C4-2B (cell line): ENCODE data around the gene CXCL11.

ENCODE experiments used
- ZFX ChIP-seq: fragments of 450-650 bp; IDR thresholded peaks from 2 replicates; pipeline ENCODE4 v1.6.1; 2017
- TF ChIP-seq, protein P1 (sequence below): fragments of 450-650 bp; conservative IDR thresholded peaks from 2 replicates; pipeline ENCODE4 v1.5.1; 2017; ENCODE audit warnings: mild to moderate bottlenecking

DNA sequence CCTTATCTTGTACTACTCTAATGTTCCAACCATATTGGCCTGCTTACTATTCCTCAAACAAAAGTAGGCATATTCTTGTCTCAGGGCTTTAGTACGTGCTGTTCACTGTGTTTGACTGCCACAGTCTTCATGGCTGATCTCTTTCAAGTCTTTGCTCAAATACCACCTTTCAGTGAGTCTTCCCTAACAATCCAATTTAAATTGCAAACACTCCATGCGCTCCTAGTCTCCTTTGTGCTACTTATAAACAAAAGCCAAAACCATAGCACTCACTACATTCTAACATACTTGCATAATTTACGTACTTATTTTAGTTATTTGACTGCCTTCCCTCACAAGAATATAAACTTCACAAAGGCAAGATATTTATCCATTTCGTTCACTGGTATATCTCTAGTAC is 36.9 kb upstream of the CXCL11 start:
- TF ChIP-seq, protein P1, sequence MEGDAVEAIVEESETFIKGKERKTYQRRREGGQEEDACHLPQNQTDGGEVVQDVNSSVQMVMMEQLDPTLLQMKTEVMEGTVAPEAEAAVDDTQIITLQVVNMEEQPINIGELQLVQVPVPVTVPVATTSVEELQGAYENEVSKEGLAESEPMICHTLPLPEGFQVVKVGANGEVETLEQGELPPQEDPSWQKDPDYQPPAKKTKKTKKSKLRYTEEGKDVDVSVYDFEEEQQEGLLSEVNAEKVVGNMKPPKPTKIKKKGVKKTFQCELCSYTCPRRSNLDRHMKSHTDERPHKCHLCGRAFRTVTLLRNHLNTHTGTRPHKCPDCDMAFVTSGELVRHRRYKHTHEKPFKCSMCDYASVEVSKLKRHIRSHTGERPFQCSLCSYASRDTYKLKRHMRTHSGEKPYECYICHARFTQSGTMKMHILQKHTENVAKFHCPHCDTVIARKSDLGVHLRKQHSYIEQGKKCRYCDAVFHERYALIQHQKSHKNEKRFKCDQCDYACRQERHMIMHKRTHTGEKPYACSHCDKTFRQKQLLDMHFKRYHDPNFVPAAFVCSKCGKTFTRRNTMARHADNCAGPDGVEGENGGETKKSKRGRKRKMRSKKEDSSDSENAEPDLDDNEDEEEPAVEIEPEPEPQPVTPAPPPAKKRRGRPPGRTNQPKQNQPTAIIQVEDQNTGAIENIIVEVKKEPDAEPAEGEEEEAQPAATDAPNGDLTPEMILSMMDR, result no peak
- no peak for TF ChIP-seq ZFX
